GM12878 (cell line): ENCODE results near the gene SLC22A6. TPM values are rescaled to one million over a fixed set of nuclear protein-coding genes. Genes with fewer than 3 reads are reported as not detected.

Source experiments
- ATAC-seq: fragments of 200-7000 bp; cut with Tn5 transposase; 3 replicates; pipeline ENCODE4 v1.9.1; 2020; ENCODE audit warnings: mild to moderate bottlenecking, moderate library complexity
- BruUV-seq: library from RNA; stranded (reverse); fragments of 400-500 nt; replicated peaks from 2 replicates; lab custom pipeline; 2021; lab: Mats Ljungman, UMichigan
- CTCF ChIA-PET: fragments of 300-600 bp; sonication (Branson Sonifier 250); formaldehyde crosslinking; extraction: SDS; loops from one replicate; lab custom pipeline; 2021; ENCODE audit warnings: inconsistent platforms; lab: Yijun Ruan, JAX
- POLR2A ChIA-PET: fragments of 350-600 bp; formaldehyde crosslinking; extraction: SDS; loops from one replicate; lab custom pipeline; 2021; ENCODE audit warnings: inconsistent platforms; lab: Charles Lee
- RAD21 ChIA-PET: fragments of 300-600 bp; sonication (Branson Sonifier 250); formaldehyde crosslinking; loops from one replicate; lab custom pipeline; 2023; ENCODE audit warnings: antibody characterized with exemption; ENCODE audit not compliant: unreplicated experiment; lab: Charles Lee
- SMC1A ChIA-PET: fragments of 300-600 bp; sonication (Branson Sonifier 250); formaldehyde crosslinking; loops from one replicate; lab custom pipeline; 2023; ENCODE audit not compliant: unreplicated experiment, uncharacterized antibody; lab: Charles Lee
- DNase-seq: peaks from one replicate; pipeline ENCODE4 v3.0.0-alpha.2; 2011; ENCODE audit warnings: low read depth, low spot score
- FAIRE-seq: peaks from 3 replicates; lab custom pipeline; 2011; peaks lifted over from hg19 to GRCh38; lab: Jason Lieb, UNC
- H2AFZ ChIP-seq: 2 replicates; pipeline ENCODE4 v1.6.0; 2011; ENCODE audit warnings: low read depth, low read length, control low read depth; ENCODE audit not compliant: control insufficient read depth
- H3K27ac ChIP-seq: 2 replicates; pipeline ENCODE4 v1.5.1; 2011; ENCODE audit warnings: control low read depth; ENCODE audit not compliant: control insufficient read depth, insufficient read depth
- H3K27me3 ChIP-seq, 2 experiments: replicated peaks in 1 of 2; 2 replicates each; pipeline versions ENCODE4 v1.6.0 to v1.6.1; 2011; ENCODE audit warnings: low read length in 1 of 2; ENCODE audit not compliant: control insufficient read depth in 2 of 2, insufficient read depth in 2 of 2
- H3K36me3 ChIP-seq, 2 experiments: 2 replicates each; pipeline ENCODE4 v1.5.1; 2011; ENCODE audit warnings: low read length in 1 of 2; ENCODE audit not compliant: control insufficient read depth in 2 of 2, insufficient read depth in 2 of 2
- H3K4me1 ChIP-seq: 2 replicates; pipeline ENCODE4 v1.6.1; 2011; ENCODE audit warnings: mild to moderate bottlenecking, low read length, moderate library complexity, mixed read lengths; ENCODE audit not compliant: control insufficient read depth, insufficient read depth
- H3K4me2 ChIP-seq: 2 replicates; pipeline ENCODE4 v1.6.0; 2011; ENCODE audit warnings: control low read depth; ENCODE audit not compliant: control insufficient read depth, insufficient read depth
- H3K4me3 ChIP-seq: fragments of 200-600 bp; sonication (generic); 2 replicates; pipeline ENCODE4 v1.5.1; 2016
- H3K79me2 ChIP-seq: 2 replicates; pipeline ENCODE4 v1.6.0; 2011; ENCODE audit warnings: low read length; ENCODE audit not compliant: control insufficient read depth, insufficient read depth
- H3K9ac ChIP-seq: 2 replicates; pipeline ENCODE4 v1.8.0; 2011; ENCODE audit warnings: low read length, control low read depth, mixed read lengths; ENCODE audit not compliant: control insufficient read depth, insufficient read depth
- H3K9me3 ChIP-seq: replicated peaks from 3 replicates; pipeline ENCODE4 v1.5.1; 2011; ENCODE audit warnings: mild to moderate bottlenecking, low read length; ENCODE audit not compliant: control insufficient read depth, insufficient read depth
- H4K20me1 ChIP-seq: 2 replicates; pipeline ENCODE4 v1.6.0; 2011; ENCODE audit not compliant: control insufficient read depth, insufficient read depth
- BHLHE40 ChIP-seq, 2 experiments: fragments of 450-650 bp in 1 of 2; IDR thresholded peaks; 2 replicates each; pipeline ENCODE4 v1.6.1; 2011 to 2017; ENCODE audit warnings: low read depth in 2 of 2, borderline replicate concordance in 1 of 2, improper control_type of control experiment in 1 of 2, low read length in 1 of 2, mild to moderate bottlenecking in 1 of 2
- CHD2 ChIP-seq: IDR thresholded peaks from 2 replicates; pipeline ENCODE4 v1.6.1; 2011; ENCODE audit warnings: low read depth, low read length, improper control_type of control experiment, borderline replicate concordance
- E4F1 ChIP-seq: fragments of 450-650 bp; IDR thresholded peaks from 2 replicates; pipeline ENCODE4 v1.6.1; 2018; ENCODE audit warnings: borderline replicate concordance, mild to moderate bottlenecking; ENCODE audit not compliant: partially characterized antibody
- HDGF ChIP-seq: fragments of 450-650 bp; IDR thresholded peaks from 2 replicates; pipeline ENCODE4 v1.6.1; 2016; ENCODE audit warnings: antibody characterized with exemption
- IKZF1 ChIP-seq: fragments of 450-650 bp; conservative IDR thresholded peaks from 2 replicates; pipeline ENCODE4 v1.6.1; 2017; ENCODE audit warnings: antibody characterized with exemption, mild to moderate bottlenecking
- IKZF2 ChIP-seq, 2 experiments: fragments of 450-650 bp; IDR thresholded peaks; 2 replicates each; pipeline ENCODE4 v1.6.1; 2017; ENCODE audit warnings: mild to moderate bottlenecking in 2 of 2, moderate library complexity in 2 of 2
- IRF3 ChIP-seq: fragments of 450-650 bp; IDR thresholded peaks from 2 replicates; pipeline ENCODE4 v1.6.1; 2014; ENCODE audit warnings: mild to moderate bottlenecking
- MEF2B ChIP-seq: fragments of 450-650 bp; IDR thresholded peaks from 2 replicates; pipeline ENCODE4 v1.6.1; 2018; ENCODE audit warnings: mild to moderate bottlenecking, moderate library complexity; ENCODE audit not compliant: partially characterized antibody, poor library complexity, severe bottlenecking
- MLLT1 ChIP-seq: fragments of 450-650 bp; IDR thresholded peaks from 2 replicates; pipeline ENCODE4 v1.6.1; 2016; ENCODE audit warnings: mild to moderate bottlenecking
- RAD21 ChIP-seq: IDR thresholded peaks from 2 replicates; pipeline ENCODE4 v1.6.1; 2011; ENCODE audit warnings: mild to moderate bottlenecking, low read depth, low read length, moderate library complexity; ENCODE audit not compliant: insufficient read depth
- RB1 ChIP-seq: fragments of 450-650 bp; formaldehyde crosslinking; IDR thresholded peaks from 2 replicates; pipeline ENCODE4 v1.6.1; 2017; ENCODE audit warnings: mild to moderate bottlenecking, borderline replicate concordance
- RUNX3 ChIP-seq: IDR thresholded peaks from 2 replicates; pipeline ENCODE4 v1.6.1; 2012; ENCODE audit warnings: low read length, inconsistent platforms
- SMARCA5 ChIP-seq: fragments of 450-650 bp; IDR thresholded peaks from 2 replicates; pipeline ENCODE4 v1.6.1; 2017; ENCODE audit warnings: mild to moderate bottlenecking
- SMC3 ChIP-seq: IDR thresholded peaks from 2 replicates; pipeline ENCODE4 v1.6.1; 2011; ENCODE audit warnings: low read length, improper control_type of control experiment, borderline replicate concordance
- YY1 ChIP-seq: IDR thresholded peaks from 2 replicates; pipeline ENCODE4 v1.6.1; 2011; ENCODE audit warnings: low read depth, mild to moderate bottlenecking, low read length
- WGBS: methylation state at CpG from one replicate; pipeline ENCODE4 v1.1.6; 2016; ENCODE audit warnings: low lambda C conversion rate; ENCODE audit not compliant: insufficient replicate concordance, insufficient coverage; ENCODE audit errors: missing lambda C conversion rate; 5-methylcytosine and 5-hydroxymethylcytosine counted together
- in situ Hi-C: fragments of 300-500 bp; cut with MboI; formaldehyde crosslinking; loops from 9 replicates; pipeline ENCODE4 v1.14.3; 2018; ENCODE audit warnings: mixed read lengths
- intact Hi-C: fragments of 100-400 bp; cut with micrococcal nuclease; formaldehyde crosslinking; loops from one replicate; pipeline ENCODE4 v1.14.2; 2022; ENCODE audit not compliant: unreplicated experiment
- polyA plus RNA-seq, 11 experiments: library from polyadenylated mRNA; depleted of rRNA in 4 of 11; unstranded in 6 of 11; stranded (reverse) in 5 of 11; fragments of >200 nt; fragmentation: Nextera tagmentation in 4 of 11; fragmentation: Illumina TruSeq in 1 of 11; extraction: Ambion mirVana in 4 of 11; extraction: Trizol in 1 of 11; gene quantifications; 1 replicate in 1 of 11; 2 replicates in 10 of 11; pipeline versions ENCODE4 v1.2.1 to v1.2.3, GENCODE V29; 2011 to 2016; ENCODE audit warnings: inconsistent platforms in 2 of 11, missing spikeins in 2 of 11, low read depth in 1 of 11
- total RNA-seq, 4 experiments: library from RNA; depleted of rRNA in 3 of 4; stranded (reverse); fragments of >200 nt in 3 of 4; fragmentation: Illumina TruSeq in 1 of 4; extraction: Trizol in 1 of 4; gene quantifications; 2 replicates each; pipeline versions ENCODE4 v1.2.1 to v1.2.3, GENCODE V29; 2013 to 2021

The SLC22A6 gene
- total and polyA plus RNA-seq, 10 of the 15 experiments (the other 5 are each of a cell fraction or from before 2014, with no cell fraction given) = not detected

GRCh38 chr11:63023841-63024648, 39.3 kb upstream of the SLC22A6 start:
- ATAC-seq (peak; percentile 97), FAIRE-seq (peak; percentile 61), DNase-seq (no peak)
- no peaks in the 10 kb centered on the region for H3K9me3 ChIP-seq
- H3K4me3 ChIP-seq = no peak overlapping the region
- H3K36me3 ChIP-seq = no peaks in the 10 kb centered on the region
- no peaks in the 10 kb centered on the region for H3K79me2 ChIP-seq
- CTCF ChIA-PET = interaction anchor here (0.9 to 8.3 kb wide), 19 partner anchors 10 to 684 kb away, joined by 3 to 327 read pairs (median 4); no protein-coding TSS in a partner anchor
- BruUV-seq = no TSS peak
- H3K27ac ChIP-seq = no peak overlapping the region
- SMC1A ChIA-PET = interaction anchor here (7.7 kb wide), 1 partner anchor 118 kb away, joined by 116 read pairs; no protein-coding TSS in a partner anchor
- WGBS = 4% methylated on average over 19 of the region's 19 CpGs
- peaks cover 4% of the 10 kb centered on the region; the same call in 1 of the 2 replicates for H4K20me1 ChIP-seq
- H3K27me3 ChIP-seq = no peaks in the 10 kb centered on the region
- no peak overlapping the region; the same call in 1 of the 2 replicates for H3K4me2 ChIP-seq
- RAD21 ChIA-PET = interaction anchor here (0.6 to 4.7 kb wide), 5 partner anchors 16 to 121 kb away, joined by 3 to 71 read pairs (median 18); no protein-coding TSS in a partner anchor
- intact Hi-C loops (loop anchor here (1.0 kb wide), 1 partner anchor 118 kb away; no protein-coding TSS in a partner anchor), in situ Hi-C loops (loop anchor here (5.0 kb wide), 1 partner anchor 117 kb away; no protein-coding TSS in a partner anchor)
- POLR2A ChIA-PET = interaction anchor here (1.2 to 1.3 kb wide), 2 partner anchors 118 to 121 kb away, joined by 4 read pairs; no protein-coding TSS in a partner anchor
- no peak overlapping the region for H3K9ac ChIP-seq
- H2AFZ ChIP-seq = no peak overlapping the region
- peaks cover 3% of the 10 kb centered on the region; the same call in 1 of the 2 replicates for H3K4me1 ChIP-seq
- no peak for TF ChIP-seq IRF3
- peak; percentile 89 for TF ChIP-seq YY1
- TF ChIP-seq IKZF2 (IDR thresholded peaks at IDR 0.05) = 0 out of 4 replicates have a peak, but pooled peaks have one; percentile 23 to 44
- 0 out of 2 replicates have a peak, but pooled peaks have one; percentile 20 for TF ChIP-seq CHD2
- TF ChIP-seq SMC3 = peak; percentile 99
- 0 out of 2 replicates have a peak, but pooled peaks have one; percentile 69 for TF ChIP-seq RB1
- TF ChIP-seq E4F1 = no peak
- TF ChIP-seq RAD21 = peak; percentile 90
- 0 out of 2 replicates have a peak, but pooled peaks have one; percentile 22 for TF ChIP-seq MLLT1
- TF ChIP-seq HDGF = 0 out of 2 replicates have a peak, but pooled peaks have one; percentile 38
- peak; percentile 38; the same call in 1 of the 2 replicates for TF ChIP-seq SMARCA5
- TF ChIP-seq RUNX3 = 0 out of 2 replicates have a peak, but pooled peaks have one; percentile 32
- peak; percentile 19; the same call in 1 of the 2 replicates for TF ChIP-seq IKZF1
- no peak for TF ChIP-seq MEF2B
- peak in 1 of 2 experiments; percentile 52; a peak in 1 of 4 replicates for TF ChIP-seq BHLHE40 (IDR thresholded peaks at IDR 0.05; ENCODE audit: borderline replicate concordance in 1 of 2, low read depth in 2 of 2, low read length in 1 of 2)
